CD4-positive, alpha-beta T cell (primary cell): ENCODE data around the gene SSR3. TPM values are rescaled to one million over a fixed set of nuclear protein-coding genes. Genes with fewer than 3 reads are reported as not detected.
A peak's percentile ranks its signal among the peaks of the same experiment; 100 is the strongest.

Source experiments
- ATAC-seq: fragments of 200-7000 bp; cut with Tn5 transposase; one replicate; pipeline ENCODE4 v1.10.0; 2022; ENCODE audit warnings: mild to moderate bottlenecking; ENCODE audit not compliant: poor library complexity
- CTCF ChIA-PET: fragments of 350-600 bp; sonication (Branson Sonifier 250); formaldehyde crosslinking; loops from one replicate; lab custom pipeline; 2021; ENCODE audit warnings: antibody characterized with exemption, inconsistent platforms; lab: Charles Lee
- POLR2A ChIA-PET: fragments of 350-600 bp; sonication (Branson Sonifier 250); formaldehyde crosslinking; loops from one replicate; lab custom pipeline; 2021; ENCODE audit warnings: antibody characterized with exemption, inconsistent platforms; lab: Charles Lee
- DNase-seq, 14 experiments: peaks; one replicate each; pipeline ENCODE4 v3.0.0-alpha.2; 2013 to 2020; ENCODE audit warnings: mixed read lengths in 2 of 14
- H3K27ac ChIP-seq, 2 donors: one replicate each; pipeline versions ENCODE4 v1.5.1 to v1.7.0; 2013; ENCODE audit warnings: low read length in 2 of 2, low read depth in 1 of 2, mild to moderate bottlenecking in 1 of 2
- H3K27me3 ChIP-seq, 2 experiments: 1 replicate in 1 of 2; 2 replicates in 1 of 2; pipeline versions ENCODE4 v1.6.1 to v1.7.0; 2013; ENCODE audit warnings: low read length in 2 of 2, control low read depth in 1 of 2, mild to moderate bottlenecking in 1 of 2, moderate library complexity in 1 of 2; ENCODE audit not compliant: insufficient read depth in 2 of 2, control insufficient read depth in 1 of 2
- H3K36me3 ChIP-seq: one replicate; pipeline ENCODE4 v1.6.1; 2013; ENCODE audit warnings: low read length, control low read depth; ENCODE audit not compliant: insufficient read depth
- H3K4me1 ChIP-seq: one replicate; pipeline ENCODE4 v1.6.1; 2013; ENCODE audit warnings: low read length, control low read depth; ENCODE audit not compliant: insufficient read depth
- H3K4me3 ChIP-seq: one replicate; pipeline ENCODE4 v1.5.1; 2013; ENCODE audit warnings: mild to moderate bottlenecking, low read length, moderate library complexity
- H3K9me3 ChIP-seq, 2 experiments: 1 replicate in 1 of 2; 2 replicates in 1 of 2; pipeline versions ENCODE4 v1.6.1 to v1.7.0; 2013; ENCODE audit warnings: low read length in 2 of 2, mild to moderate bottlenecking in 2 of 2, control low read depth in 1 of 2, moderate library complexity in 1 of 2; ENCODE audit not compliant: control insufficient read depth in 1 of 2, insufficient read depth in 1 of 2
- H3K27ac Mint-ChIP-seq: one replicate; pipeline ENCODE4 v1.8.0; 2020; ENCODE audit warnings: mixed read lengths
- H3K27me3 Mint-ChIP-seq: one replicate; pipeline ENCODE4 v1.8.0; 2021; ENCODE audit warnings: mixed read lengths
- H3K36me3 Mint-ChIP-seq: one replicate; pipeline ENCODE4 v1.8.0; 2021; ENCODE audit warnings: low read depth, mixed read lengths
- H3K4me1 Mint-ChIP-seq: one replicate; pipeline ENCODE4 v1.8.0; 2021; ENCODE audit warnings: low read depth, mixed read lengths
- H3K4me3 Mint-ChIP-seq: one replicate; pipeline ENCODE4 v1.8.0; 2020; ENCODE audit warnings: mild to moderate bottlenecking, mixed read lengths
- H3K9me3 Mint-ChIP-seq: one replicate; pipeline ENCODE4 v1.8.0; 2020; ENCODE audit warnings: mixed read lengths
- intact Hi-C, 2 experiments: fragments of 100-400 bp; cut with DNase I in 1 of 2; cut with micrococcal nuclease in 1 of 2; formaldehyde crosslinking; loops; one replicate each; pipeline versions ENCODE4 v1.15.1 to v1.9.0; 2023 to 2025; cut with DNase I, micrococcal nuclease
- total RNA-seq, 174 experiments: library from RNA in 2 of 174; stranded (reverse) in 2 of 174; gene quantifications; one replicate each; pipeline ENCODE4 v1.2.3 and lab custom pipeline; 2021 to 2026
- TF ChIP-seq, protein P1 (sequence below): fragments of 200-600 bp; IDR thresholded peaks from one replicate; pipeline ENCODE4 v1.8.0; 2022; ENCODE audit warnings: antibody characterized with exemption, mild to moderate bottlenecking

The SSR3 gene
- total RNA-seq, 2 experiments from 2014 or later = 78.8 to 79.5 TPM

DNA sequence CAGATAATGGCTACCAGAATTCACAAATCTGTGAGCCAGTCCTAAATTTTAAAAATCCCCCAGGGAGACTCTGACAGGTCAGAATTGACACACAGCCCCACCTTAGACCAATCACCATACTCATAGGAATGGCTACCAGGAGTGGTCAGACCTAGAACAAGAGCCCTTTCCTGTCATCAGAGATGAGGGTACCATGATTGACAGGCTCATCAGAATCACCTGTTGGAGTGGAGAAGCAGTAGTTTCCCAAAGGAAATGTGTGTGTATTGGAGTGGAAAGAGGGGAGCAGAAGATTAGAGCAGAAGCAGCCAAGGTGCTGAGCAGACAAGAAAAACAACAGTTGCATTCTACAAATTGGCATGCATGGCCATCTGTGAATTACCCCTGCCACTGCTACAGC lies 27.0 kb upstream of the SSR3 start:
- H3K4me3 ChIP-seq = no peak overlapping the region
- ChIA-PET CTCF (no interaction called here), POLR2A (interaction anchor here (0.5 to 1.5 kb wide), 2 partner anchors 27 to 55 kb away, joined by 4 to 6 read pairs; partner anchors contain the start of gene SSR3)
- Mint-ChIP-seq H3K9me3 (no peaks in the 10 kb centered on the region), H3K27me3 (no peaks in the 10 kb centered on the region), H3K36me3 (no peaks in the 10 kb centered on the region), H3K27ac (no peak overlapping the region), H3K4me3 (no peak overlapping the region), H3K4me1 (peaks cover 4% of the 10 kb centered on the region)
- intact Hi-C loops = no loop called here
- H3K4me1 ChIP-seq = no peaks in the 10 kb centered on the region
- H3K36me3 ChIP-seq = no peaks in the 10 kb centered on the region
- DNase-seq = no peak
- TF ChIP-seq, protein P1, sequence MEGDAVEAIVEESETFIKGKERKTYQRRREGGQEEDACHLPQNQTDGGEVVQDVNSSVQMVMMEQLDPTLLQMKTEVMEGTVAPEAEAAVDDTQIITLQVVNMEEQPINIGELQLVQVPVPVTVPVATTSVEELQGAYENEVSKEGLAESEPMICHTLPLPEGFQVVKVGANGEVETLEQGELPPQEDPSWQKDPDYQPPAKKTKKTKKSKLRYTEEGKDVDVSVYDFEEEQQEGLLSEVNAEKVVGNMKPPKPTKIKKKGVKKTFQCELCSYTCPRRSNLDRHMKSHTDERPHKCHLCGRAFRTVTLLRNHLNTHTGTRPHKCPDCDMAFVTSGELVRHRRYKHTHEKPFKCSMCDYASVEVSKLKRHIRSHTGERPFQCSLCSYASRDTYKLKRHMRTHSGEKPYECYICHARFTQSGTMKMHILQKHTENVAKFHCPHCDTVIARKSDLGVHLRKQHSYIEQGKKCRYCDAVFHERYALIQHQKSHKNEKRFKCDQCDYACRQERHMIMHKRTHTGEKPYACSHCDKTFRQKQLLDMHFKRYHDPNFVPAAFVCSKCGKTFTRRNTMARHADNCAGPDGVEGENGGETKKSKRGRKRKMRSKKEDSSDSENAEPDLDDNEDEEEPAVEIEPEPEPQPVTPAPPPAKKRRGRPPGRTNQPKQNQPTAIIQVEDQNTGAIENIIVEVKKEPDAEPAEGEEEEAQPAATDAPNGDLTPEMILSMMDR = no peak
- no peak overlapping the region for H3K27ac ChIP-seq
- H3K27me3 ChIP-seq = no peaks in the 10 kb centered on the region
- ATAC-seq = no peak
- no peaks in the 10 kb centered on the region for H3K9me3 ChIP-seq

DNA sequence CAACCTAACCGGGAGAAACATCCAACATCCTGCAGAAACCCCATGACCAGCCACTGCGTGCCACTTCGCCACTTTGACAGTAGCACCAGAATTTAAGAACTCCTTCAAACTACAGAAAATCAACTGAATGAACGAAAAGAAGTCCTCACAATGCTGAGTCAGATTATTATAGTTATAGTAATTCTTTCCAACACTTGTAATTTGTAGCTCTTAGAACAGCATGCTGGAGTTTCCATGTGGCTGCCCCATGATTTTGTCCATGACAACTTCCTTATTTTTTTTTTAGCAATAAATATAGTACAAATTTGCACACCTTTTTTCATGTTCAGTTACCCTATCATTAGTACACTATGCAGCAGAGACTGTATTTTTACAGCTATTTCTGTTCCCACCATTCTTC lies 26.1 kb upstream of the SSR3 start:
- DNase-seq = no peak
- no peaks in the 10 kb centered on the region for H3K36me3 Mint-ChIP-seq
- H3K4me1 Mint-ChIP-seq = peaks cover 4% of the 10 kb centered on the region
- H3K9me3 ChIP-seq = no peaks in the 10 kb centered on the region
- no peak overlapping the region for H3K4me3 ChIP-seq
- TF ChIP-seq, protein P1 = no peak
- H3K27ac Mint-ChIP-seq = no peak overlapping the region
- H3K27me3 ChIP-seq = no peaks in the 10 kb centered on the region
- no peak overlapping the region for H3K27ac ChIP-seq
- H3K27me3 Mint-ChIP-seq = peaks cover 7% of the 10 kb centered on the region
- CTCF ChIA-PET = no interaction called here
- no peaks in the 10 kb centered on the region for H3K9me3 Mint-ChIP-seq
- no peak for ATAC-seq
- no peaks in the 10 kb centered on the region for H3K36me3 ChIP-seq
- no peaks in the 10 kb centered on the region for H3K4me1 ChIP-seq
- POLR2A ChIA-PET = no interaction called here
- H3K4me3 Mint-ChIP-seq = no peak overlapping the region
- intact Hi-C loops = no loop called here

DNA sequence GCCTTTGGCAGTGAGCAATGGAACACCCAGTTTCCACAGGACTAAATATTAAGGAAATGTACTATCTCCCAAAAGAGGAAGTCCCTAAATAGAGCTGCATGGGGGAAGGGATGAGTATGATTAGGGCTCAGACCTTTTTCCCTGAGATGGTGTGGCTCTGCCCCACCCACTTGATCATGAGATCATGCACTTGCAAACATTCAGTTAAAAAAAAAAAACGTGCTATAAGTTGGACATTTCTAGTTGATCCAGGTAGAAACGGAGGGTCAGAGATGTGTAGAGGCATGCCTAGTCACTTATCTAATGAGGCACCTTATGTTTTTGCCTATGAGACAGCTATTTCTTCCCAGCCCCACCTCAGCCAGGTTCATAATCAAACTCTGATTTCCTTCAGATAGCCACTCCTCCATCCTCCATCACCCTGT lies 24.5 kb upstream of the SSR3 start:
- TF ChIP-seq, protein P1 = no peak
- intact Hi-C loops = no loop called here
- H3K27me3 ChIP-seq = peaks cover under 1 to 3% of the 10 kb centered on the region in 2 experiments
- POLR2A ChIA-PET = no interaction called here
- CTCF ChIA-PET = no interaction called here
- no peaks in the 10 kb centered on the region for H3K9me3 Mint-ChIP-seq
- H3K9me3 ChIP-seq = no peaks in the 10 kb centered on the region
- DNase-seq (peak in 3 of 14 experiments; percentile 8 to 42 (median 25)), ATAC-seq (no peak)
- H3K36me3 ChIP-seq = no peaks in the 10 kb centered on the region
- no peaks in the 10 kb centered on the region for H3K4me1 ChIP-seq
- peaks cover 4% of the 10 kb centered on the region for H3K4me1 Mint-ChIP-seq
- H3K36me3 Mint-ChIP-seq = no peaks in the 10 kb centered on the region
- H3K4me3 ChIP-seq = no peak overlapping the region
- H3K4me3 Mint-ChIP-seq = no peak overlapping the region
- H3K27me3 Mint-ChIP-seq = peaks cover 16% of the 10 kb centered on the region
- no peak overlapping the region for H3K27ac Mint-ChIP-seq
- H3K27ac ChIP-seq = no peak overlapping the region
